Transverse colon (tissue), 4 donors: ENCODE results near the gene SLC16A3. TPM values are rescaled to one million over a fixed set of nuclear protein-coding genes. Genes with fewer than 3 reads are reported as not detected.

Experiments used
- DNase-seq: peaks from one replicate; pipeline ENCODE4 v3.0.0-alpha.2; 2019
- H3K27ac ChIP-seq, 4 donors: fragments of 200-600 bp; sonication (generic); 2 replicates each; pipeline ENCODE4 v1.5.1; 2016 to 2018; ENCODE audit warnings: inconsistent platforms in 4 of 4
- H3K27me3 ChIP-seq: fragments of 200-600 bp; sonication (generic); 2 replicates; pipeline ENCODE4 v1.5.1; 2017; ENCODE audit warnings: inconsistent platforms
- H3K36me3 ChIP-seq, 4 donors: fragments of 200-600 bp; sonication (generic); 2 replicates each; pipeline ENCODE4 v1.5.1; 2017 to 2019; ENCODE audit warnings: inconsistent platforms in 4 of 4
- H3K4me1 ChIP-seq, 4 donors: fragments of 200-600 bp; sonication (generic); 2 replicates each; pipeline ENCODE4 v1.5.1; 2017 to 2020; ENCODE audit warnings: inconsistent platforms in 4 of 4
- H3K4me3 ChIP-seq, 4 donors: fragments of 200-600 bp; sonication (generic); 1 replicate in 1 of 4; 2 replicates in 3 of 4; pipeline versions ENCODE4 v1.5.1 to v1.6.1; 2017 to 2019; ENCODE audit warnings: inconsistent platforms in 4 of 4
- H3K9me3 ChIP-seq, 2 donors: fragments of 200-600 bp; sonication (generic); 2 replicates each; pipeline ENCODE4 v1.5.1; 2017 to 2019; ENCODE audit warnings: inconsistent platforms in 2 of 2
- EP300 ChIP-seq: sonication (generic); formaldehyde crosslinking; IDR thresholded peaks from one replicate; pipeline ENCODE4 v1.6.1; 2017; ENCODE audit warnings: antibody characterized with exemption, low read depth
- POLR2A ChIP-seq: fragments of 450-650 bp; IDR thresholded peaks from one replicate; pipeline ENCODE4 v1.6.1; 2016; ENCODE audit warnings: antibody characterized with exemption, mild to moderate bottlenecking, moderate library complexity
- POLR2AphosphoS5 ChIP-seq, 3 donors: sonication (generic); formaldehyde crosslinking; IDR thresholded peaks; one replicate each; pipeline ENCODE4 v1.6.1; 2016; ENCODE audit warnings: antibody characterized with exemption in 3 of 3
- WGBS, 2 donors: methylation state at CpG; one replicate each; pipeline ENCODE4 v1.1.5; 2018; ENCODE audit warnings: low coverage in 1 of 2; 5-methylcytosine and 5-hydroxymethylcytosine counted together
- in situ Hi-C, 4 donors: fragments of 200-750 bp; cut with MboI; loops; one replicate each; pipeline versions ENCODE4 v1.15.0 to v1.15.1; 2017; ENCODE audit warnings: low sequenced_read_pairs in 3 of 4, low pct_ligation_motif_present in 1 of 4, low pct_unique_long_range_greater_than_20kb in 1 of 4
- intact Hi-C: fragments of 100-400 bp; cut with DNase I; formaldehyde crosslinking; loops from one replicate; pipeline ENCODE4 v1.15.1; 2023; ENCODE audit warnings: low total_unique reads
- total RNA-seq, 4 donors: library from RNA; depleted of rRNA; stranded (reverse); fragments of >200 nt; gene quantifications; one replicate each; pipeline ENCODE4 v1.1.0, GENCODE V29; 2016
- TF ChIP-seq, protein P1 (sequence below), 5 experiments: fragments of 200-600 bp in 3 of 5; fragments of 450-650 bp in 2 of 5; sonication (generic) in 3 of 5; IDR thresholded peaks; 1 replicate in 2 of 5; 2 replicates in 3 of 5; pipeline ENCODE4 v1.5.1; 2016 to 2017; ENCODE audit warnings: antibody characterized with exemption in 5 of 5, inconsistent platforms in 3 of 5, mild to moderate bottlenecking in 2 of 5, moderate library complexity in 1 of 5

SLC16A3 gene
- total RNA-seq, 4 donors from 2014 or later, result 11.5 to 105 (median 48.9) TPM

DNA sequence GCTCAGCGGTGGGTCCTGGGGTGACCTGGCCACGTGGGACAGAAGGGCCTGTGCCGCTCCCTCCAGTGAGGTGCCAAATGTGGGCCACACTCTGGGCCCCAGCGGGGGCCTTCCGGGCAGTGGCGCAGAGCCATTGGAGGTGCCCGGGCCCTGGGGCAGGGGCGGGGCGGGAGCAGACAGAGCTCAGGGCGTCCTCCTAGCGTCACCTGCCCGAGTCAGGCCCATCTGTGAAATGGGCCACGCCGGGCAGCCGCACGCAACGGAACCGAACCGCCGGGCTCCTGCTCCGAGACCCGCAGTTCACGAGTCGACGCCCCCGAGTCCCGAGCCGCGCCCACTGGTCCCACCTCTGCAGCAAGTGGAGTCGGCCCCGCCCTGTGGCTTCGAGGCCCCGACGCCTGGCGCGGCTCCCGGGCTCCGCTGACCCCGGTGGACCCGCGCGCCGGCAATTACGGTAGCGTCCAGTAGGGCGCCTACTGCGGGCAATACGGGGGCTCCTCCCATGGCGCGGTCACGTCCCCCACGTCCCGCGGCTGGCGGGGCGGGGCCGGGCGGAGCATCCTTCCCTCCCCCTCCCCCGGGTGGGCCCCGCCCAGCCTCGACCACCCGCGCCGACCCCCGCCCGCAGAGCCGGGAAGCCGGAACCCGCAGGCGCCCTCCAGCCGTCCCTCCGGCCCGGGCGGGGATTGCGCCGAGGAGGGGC, 1.9 kb downstream of the SLC16A3 start:
- Histone ChIP-seq H3K4me3 (peak overlapping the region; percentile 46 to 75 (median 55)), H3K36me3 (no peaks in the 10 kb centered on the region), H3K27ac (peak overlapping the region; percentile 90 to 95 (median 92)), H3K27me3 (no peaks in the 10 kb centered on the region), H3K4me1 (peaks cover 21 to 58% (median 49%) of the 10 kb centered on the region in 4 donors), H3K9me3 (no peaks in the 10 kb centered on the region)
- peak; percentile 92 for DNase-seq
- 1% methylated on average over 36 of the region's 76 CpGs; no CpG with 5 or more reads in 1 of the 2 donors for whole genome bisulfite sequencing, 2 donors
- intact Hi-C loops (no loop called here), in situ Hi-C loops (no loop called here)
- TF ChIP-seq EP300, result no peak
- TF ChIP-seq, protein P1, sequence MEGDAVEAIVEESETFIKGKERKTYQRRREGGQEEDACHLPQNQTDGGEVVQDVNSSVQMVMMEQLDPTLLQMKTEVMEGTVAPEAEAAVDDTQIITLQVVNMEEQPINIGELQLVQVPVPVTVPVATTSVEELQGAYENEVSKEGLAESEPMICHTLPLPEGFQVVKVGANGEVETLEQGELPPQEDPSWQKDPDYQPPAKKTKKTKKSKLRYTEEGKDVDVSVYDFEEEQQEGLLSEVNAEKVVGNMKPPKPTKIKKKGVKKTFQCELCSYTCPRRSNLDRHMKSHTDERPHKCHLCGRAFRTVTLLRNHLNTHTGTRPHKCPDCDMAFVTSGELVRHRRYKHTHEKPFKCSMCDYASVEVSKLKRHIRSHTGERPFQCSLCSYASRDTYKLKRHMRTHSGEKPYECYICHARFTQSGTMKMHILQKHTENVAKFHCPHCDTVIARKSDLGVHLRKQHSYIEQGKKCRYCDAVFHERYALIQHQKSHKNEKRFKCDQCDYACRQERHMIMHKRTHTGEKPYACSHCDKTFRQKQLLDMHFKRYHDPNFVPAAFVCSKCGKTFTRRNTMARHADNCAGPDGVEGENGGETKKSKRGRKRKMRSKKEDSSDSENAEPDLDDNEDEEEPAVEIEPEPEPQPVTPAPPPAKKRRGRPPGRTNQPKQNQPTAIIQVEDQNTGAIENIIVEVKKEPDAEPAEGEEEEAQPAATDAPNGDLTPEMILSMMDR (IDR thresholded peaks at IDR 0.05), result peak; percentile 64 to 90 (median 66)
- TF ChIP-seq POLR2AphosphoS5 (IDR thresholded peaks at IDR 0.05), result peak; percentile 9 to 60 (median 51)
- TF ChIP-seq POLR2A, result peak; percentile 26

DNA sequence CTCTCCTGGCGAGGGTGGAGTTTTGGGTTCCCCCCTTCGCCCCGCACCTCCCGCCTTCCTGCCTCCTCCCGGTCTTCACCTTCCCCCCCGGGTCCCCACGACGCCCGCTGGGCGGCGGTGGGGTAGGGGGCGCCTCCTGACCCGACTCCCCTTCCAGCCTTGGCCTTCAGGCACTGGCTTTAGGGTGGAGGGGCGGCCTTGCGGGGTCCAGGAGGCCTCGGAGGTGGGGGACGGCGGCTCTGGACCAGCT, 2.4 kb downstream of the SLC16A3 start:
- DNase-seq, result no peak
- Histone ChIP-seq H3K9me3 (no peaks in the 10 kb centered on the region), H3K4me1 (peaks cover 26 to 62% (median 54%) of the 10 kb centered on the region in 4 donors), H3K4me3 (peak overlapping the region; percentile 46 to 75 (median 55)), H3K27ac (peak overlapping the region; percentile 90 to 95 (median 92)), H3K36me3 (no peaks in the 10 kb centered on the region), H3K27me3 (no peaks in the 10 kb centered on the region)
- 5% methylated on average over 18 of the region's 18 CpGs; no CpG with 5 or more reads in 1 of the 2 donors for WGBS, 2 donors
- intact Hi-C loops, result no loop called here
- in situ Hi-C loops, result no loop called here
- no peak for TF ChIP-seq EP300
- no peak for TF ChIP-seq POLR2A

DNA sequence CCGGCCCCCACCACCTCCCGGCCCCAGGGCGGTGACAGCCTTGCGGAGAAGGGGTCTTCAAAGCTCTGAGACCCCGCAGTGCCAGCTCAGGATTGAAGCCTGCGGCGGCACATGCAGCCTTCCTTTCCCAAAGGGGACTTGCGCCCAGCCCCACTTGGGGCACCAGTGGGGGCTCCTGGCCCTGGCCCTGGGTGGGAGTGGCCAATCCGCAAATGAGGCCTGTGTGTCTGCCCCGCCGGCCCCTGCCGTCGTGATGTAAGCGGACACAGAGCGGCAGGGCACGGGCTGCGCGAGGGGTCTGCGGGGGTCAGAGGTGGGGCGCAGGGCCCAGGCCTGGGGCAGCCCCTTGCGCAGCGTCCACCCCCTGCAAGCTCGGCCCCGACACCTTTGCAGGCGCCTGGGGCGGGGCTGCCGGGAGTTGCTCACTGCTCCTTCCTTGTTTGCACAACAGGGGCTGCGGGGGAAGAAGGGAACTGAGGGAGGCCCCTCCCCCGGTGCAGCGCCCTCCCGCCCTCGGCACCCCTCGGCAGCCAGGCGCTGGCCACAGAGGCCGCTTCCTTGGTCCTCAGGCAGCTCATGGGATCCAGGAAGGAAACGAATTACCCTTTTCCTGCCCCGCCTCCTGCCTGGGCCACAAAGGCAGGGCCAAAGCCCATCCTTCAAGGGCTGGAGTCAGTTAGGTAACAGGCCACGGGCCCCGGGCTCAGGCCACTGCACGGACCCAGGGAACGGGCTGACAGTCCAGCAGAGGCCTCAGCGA, 2.9 kb downstream of the SLC16A3 start:
- 10% methylated on average over 33 of the region's 42 CpGs; no CpG with 5 or more reads in 1 of the 2 donors for WGBS, 2 donors
- H3K4me3 ChIP-seq, result peak overlapping the region; percentile 46 to 75 (median 55)
- in situ Hi-C loops (no loop called here), intact Hi-C loops (no loop called here)
- no peaks in the 10 kb centered on the region for H3K9me3 ChIP-seq
- H3K27me3 ChIP-seq, result no peaks in the 10 kb centered on the region
- TF ChIP-seq, protein P1 (IDR thresholded peaks at IDR 0.05), result no peak
- TF ChIP-seq POLR2A, result peak; percentile 56
- peak; percentile 48 to 69 (median 52) for TF ChIP-seq POLR2AphosphoS5 (IDR thresholded peaks at IDR 0.05)
- DNase-seq, result peak; percentile 83
- H3K36me3 ChIP-seq, result no peaks in the 10 kb centered on the region
- H3K27ac ChIP-seq, result peak overlapping the region; percentile 90 to 95 (median 92)
- peaks cover 31 to 67% (median 58%) of the 10 kb centered on the region in 4 donors for H3K4me1 ChIP-seq

DNA sequence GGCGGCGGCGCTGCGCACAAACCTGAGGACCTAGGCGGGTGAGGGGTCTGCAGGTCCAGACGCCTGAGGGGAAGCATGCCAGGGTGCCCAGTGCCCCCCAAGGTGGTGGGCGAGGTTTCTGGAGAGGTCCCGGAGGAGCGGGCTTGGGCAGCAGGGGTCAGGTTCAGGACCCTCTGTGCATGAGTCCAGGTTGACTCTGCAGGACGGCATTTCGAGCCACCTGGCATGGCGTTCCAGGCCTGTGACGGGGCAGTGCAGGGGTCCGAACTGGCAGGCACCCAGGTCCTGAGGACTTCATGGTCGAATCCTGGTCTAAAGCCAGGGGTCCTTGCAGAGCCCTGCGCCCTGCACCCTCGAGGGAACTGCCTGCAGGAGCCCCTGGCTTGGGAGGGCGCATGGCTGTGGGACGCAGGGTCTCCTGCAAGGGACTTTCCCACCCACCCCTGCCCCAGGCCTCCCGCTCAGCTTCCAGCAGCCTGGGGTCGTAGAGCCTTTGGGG, 3.5 kb downstream of the SLC16A3 start:
- no peak for DNase-seq
- WGBS, 2 donors, result 77% methylated on average over 14 of the region's 21 CpGs; no CpG with 5 or more reads in 1 of the 2 donors
- TF ChIP-seq POLR2AphosphoS5 (IDR thresholded peaks at IDR 0.05) (no peak), POLR2A (no peak), EP300 (no peak)
- TF ChIP-seq, protein P1 (IDR thresholded peaks at IDR 0.05), result no peak
- Histone ChIP-seq H3K27ac (peak overlapping the region; percentile 90 to 95 (median 92)), H3K27me3 (no peaks in the 10 kb centered on the region), H3K4me3 (peak overlapping the region in 2 of 4 donors; percentile 54 to 75), H3K4me1 (peaks cover 31 to 73% (median 58%) of the 10 kb centered on the region in 4 donors), H3K9me3 (no peaks in the 10 kb centered on the region), H3K36me3 (no peaks in the 10 kb centered on the region)
- intact Hi-C loops (no loop called here), in situ Hi-C loops (no loop called here)
